Muscle layer of colon (tissue), 2 donors: Measurements from ENCODE around the gene KIRREL3.

Source experiments
- H3K27ac ChIP-seq: one replicate; pipeline ENCODE4 v1.7.0; 2013; ENCODE audit warnings: low read depth, mild to moderate bottlenecking, low read length, moderate library complexity
- H3K27me3 ChIP-seq, 2 donors: one replicate each; pipeline ENCODE4 v1.7.0; 2013; ENCODE audit warnings: low read length in 2 of 2, mild to moderate bottlenecking in 2 of 2; ENCODE audit not compliant: insufficient read depth in 2 of 2, control insufficient read depth in 1 of 2
- H3K36me3 ChIP-seq: one replicate; pipeline ENCODE4 v1.7.0; 2013; ENCODE audit warnings: mild to moderate bottlenecking, low read length; ENCODE audit not compliant: insufficient read depth
- H3K4me1 ChIP-seq: one replicate; pipeline ENCODE4 v1.7.0; 2013; ENCODE audit warnings: mild to moderate bottlenecking, low read length; ENCODE audit not compliant: insufficient read depth
- H3K4me3 ChIP-seq, 2 donors: one replicate each; pipeline ENCODE4 v1.7.0; 2013; ENCODE audit warnings: low read length in 2 of 2, low read depth in 1 of 2, mild to moderate bottlenecking in 1 of 2, moderate library complexity in 1 of 2
- H3K9ac ChIP-seq: one replicate; pipeline ENCODE4 v1.7.0; 2013; ENCODE audit warnings: low read length
- H3K9me3 ChIP-seq: one replicate; pipeline ENCODE4 v1.7.0; 2013; ENCODE audit warnings: mild to moderate bottlenecking, low read length
- donor health status: abdominal sarcoma.
- donor health status: Adenocarcinoma of cecum.

Gene KIRREL3

GRCh38 chr11:126583101-126583500, 417.5 kb downstream of the KIRREL3 start:
- H3K27me3 ChIP-seq, result no peaks in the 10 kb centered on the region
- no peak overlapping the region for H3K4me3 ChIP-seq
- H3K9ac ChIP-seq, result no peak overlapping the region
- H3K9me3 ChIP-seq, result no peaks in the 10 kb centered on the region
- no peak overlapping the region for H3K27ac ChIP-seq
- no peaks in the 10 kb centered on the region for H3K36me3 ChIP-seq
- H3K4me1 ChIP-seq, result peaks cover 11% of the 10 kb centered on the region

- Histone ChIP-seq H3K9me3 (no peaks in the 10 kb centered on the region), H3K4me3 (no peak overlapping the region), H3K9ac (no peak overlapping the region), H3K27me3 (no peaks in the 10 kb centered on the region), H3K27ac (no peak overlapping the region), H3K36me3 (no peaks in the 10 kb centered on the region), H3K4me1 (peaks cover 11% of the 10 kb centered on the region)
Measured at GRCh38 chr11:126581871-126582648, 418.5 kb downstream of the KIRREL3 start.

- no peaks in the 10 kb centered on the region for H3K9me3 ChIP-seq
- no peaks in the 10 kb centered on the region for H3K27me3 ChIP-seq
- H3K36me3 ChIP-seq, result no peaks in the 10 kb centered on the region
- no peak overlapping the region for H3K9ac ChIP-seq
- no peaks in the 10 kb centered on the region for H3K4me1 ChIP-seq
- H3K27ac ChIP-seq, result no peak overlapping the region
- no peak overlapping the region for H3K4me3 ChIP-seq
Measured at GRCh38 chr11:126578426-126578825, 422.1 kb downstream of the KIRREL3 start.

- Histone ChIP-seq H3K27me3 (no peaks in the 10 kb centered on the region), H3K4me3 (no peak overlapping the region), H3K27ac (no peak overlapping the region), H3K36me3 (no peaks in the 10 kb centered on the region), H3K9me3 (no peaks in the 10 kb centered on the region), H3K9ac (no peak overlapping the region), H3K4me1 (no peaks in the 10 kb centered on the region)
Measured at GRCh38 chr11:126578021-126578420, 422.5 kb downstream of the KIRREL3 start.

- Histone ChIP-seq H3K4me1 (no peaks in the 10 kb centered on the region), H3K9me3 (no peaks in the 10 kb centered on the region), H3K4me3 (no peak overlapping the region), H3K36me3 (no peaks in the 10 kb centered on the region), H3K9ac (no peak overlapping the region), H3K27ac (no peak overlapping the region), H3K27me3 (no peaks in the 10 kb centered on the region)
Measured at GRCh38 chr11:126575849-126576248, 424.7 kb downstream of the KIRREL3 start.

- Histone ChIP-seq H3K4me3 (no peak overlapping the region), H3K9me3 (no peaks in the 10 kb centered on the region), H3K4me1 (no peaks in the 10 kb centered on the region), H3K36me3 (no peaks in the 10 kb centered on the region), H3K9ac (no peak overlapping the region), H3K27me3 (no peaks in the 10 kb centered on the region), H3K27ac (no peak overlapping the region)
Measured at GRCh38 chr11:126573325-126573978, 427.1 kb downstream of the KIRREL3 start.

GRCh38 chr11:126570489-126570888, 430.1 kb downstream of the KIRREL3 start:
- no peak overlapping the region for H3K4me3 ChIP-seq
- H3K27ac ChIP-seq, result no peak overlapping the region
- H3K36me3 ChIP-seq, result no peaks in the 10 kb centered on the region
- no peaks in the 10 kb centered on the region for H3K4me1 ChIP-seq
- H3K9me3 ChIP-seq, result no peaks in the 10 kb centered on the region
- no peak overlapping the region for H3K9ac ChIP-seq
- no peaks in the 10 kb centered on the region for H3K27me3 ChIP-seq

GRCh38 chr11:126567419-126567818, 433.2 kb downstream of the KIRREL3 start:
- Histone ChIP-seq H3K36me3 (no peaks in the 10 kb centered on the region), H3K27me3 (no peaks in the 10 kb centered on the region), H3K9me3 (no peaks in the 10 kb centered on the region), H3K27ac (no peak overlapping the region), H3K4me1 (no peaks in the 10 kb centered on the region), H3K4me3 (no peak overlapping the region), H3K9ac (no peak overlapping the region)

GRCh38 chr11:126564566-126564965, 436.0 kb downstream of the KIRREL3 start:
- Histone ChIP-seq H3K4me1 (no peaks in the 10 kb centered on the region), H3K27ac (no peak overlapping the region), H3K9me3 (no peaks in the 10 kb centered on the region), H3K36me3 (no peaks in the 10 kb centered on the region), H3K9ac (no peak overlapping the region), H3K27me3 (no peaks in the 10 kb centered on the region), H3K4me3 (no peak overlapping the region)

- Histone ChIP-seq H3K27ac (no peak overlapping the region), H3K4me1 (no peaks in the 10 kb centered on the region), H3K36me3 (no peaks in the 10 kb centered on the region), H3K9me3 (no peaks in the 10 kb centered on the region), H3K9ac (no peak overlapping the region), H3K27me3 (no peaks in the 10 kb centered on the region), H3K4me3 (no peak overlapping the region)
Measured at GRCh38 chr11:126561327-126561893, 439.2 kb downstream of the KIRREL3 start.

- Histone ChIP-seq H3K36me3 (no peaks in the 10 kb centered on the region), H3K9me3 (no peaks in the 10 kb centered on the region), H3K4me1 (no peaks in the 10 kb centered on the region), H3K27ac (no peak overlapping the region), H3K4me3 (no peak overlapping the region), H3K27me3 (no peaks in the 10 kb centered on the region), H3K9ac (no peak overlapping the region)
Measured at GRCh38 chr11:126560221-126560620, 440.3 kb downstream of the KIRREL3 start.
